GM12878 (cell line): ENCODE data around the gene TXNRD3. TPM values are rescaled to one million over a fixed set of nuclear protein-coding genes. Genes with fewer than 3 reads are reported as not detected.

Experiments
- ATAC-seq: fragments of 200-7000 bp; cut with Tn5 transposase; 3 replicates; pipeline ENCODE4 v1.9.1; 2020; ENCODE audit warnings: mild to moderate bottlenecking, moderate library complexity
- BruUV-seq: library from RNA; stranded (reverse); fragments of 400-500 nt; replicated peaks from 2 replicates; lab custom pipeline; 2021; lab: Mats Ljungman, UMichigan
- CTCF ChIA-PET: fragments of 300-600 bp; sonication (Branson Sonifier 250); formaldehyde crosslinking; extraction: SDS; loops from one replicate; lab custom pipeline; 2021; ENCODE audit warnings: inconsistent platforms; lab: Yijun Ruan, JAX
- POLR2A ChIA-PET: fragments of 350-600 bp; formaldehyde crosslinking; extraction: SDS; loops from one replicate; lab custom pipeline; 2021; ENCODE audit warnings: inconsistent platforms; lab: Charles Lee
- RAD21 ChIA-PET: fragments of 300-600 bp; sonication (Branson Sonifier 250); formaldehyde crosslinking; loops from one replicate; lab custom pipeline; 2023; ENCODE audit warnings: antibody characterized with exemption; ENCODE audit not compliant: unreplicated experiment; lab: Charles Lee
- SMC1A ChIA-PET: fragments of 300-600 bp; sonication (Branson Sonifier 250); formaldehyde crosslinking; loops from one replicate; lab custom pipeline; 2023; ENCODE audit not compliant: unreplicated experiment, uncharacterized antibody; lab: Charles Lee
- DNase-seq: peaks from one replicate; pipeline ENCODE4 v3.0.0-alpha.2; 2011; ENCODE audit warnings: low read depth, low spot score
- FAIRE-seq: peaks from 3 replicates; lab custom pipeline; 2011; peaks lifted over from hg19 to GRCh38; lab: Jason Lieb, UNC
- H2AFZ ChIP-seq: 2 replicates; pipeline ENCODE4 v1.6.0; 2011; ENCODE audit warnings: low read depth, low read length, control low read depth; ENCODE audit not compliant: control insufficient read depth
- H3K27ac ChIP-seq: 2 replicates; pipeline ENCODE4 v1.5.1; 2011; ENCODE audit warnings: control low read depth; ENCODE audit not compliant: control insufficient read depth, insufficient read depth
- H3K27me3 ChIP-seq, 2 experiments: replicated peaks in 1 of 2; 2 replicates each; pipeline versions ENCODE4 v1.6.0 to v1.6.1; 2011; ENCODE audit warnings: low read length in 1 of 2; ENCODE audit not compliant: control insufficient read depth in 2 of 2, insufficient read depth in 2 of 2
- H3K36me3 ChIP-seq, 2 experiments: 2 replicates each; pipeline ENCODE4 v1.5.1; 2011; ENCODE audit warnings: low read length in 1 of 2; ENCODE audit not compliant: control insufficient read depth in 2 of 2, insufficient read depth in 2 of 2
- H3K4me1 ChIP-seq: 2 replicates; pipeline ENCODE4 v1.6.1; 2011; ENCODE audit warnings: mild to moderate bottlenecking, low read length, moderate library complexity, mixed read lengths; ENCODE audit not compliant: control insufficient read depth, insufficient read depth
- H3K4me2 ChIP-seq: 2 replicates; pipeline ENCODE4 v1.6.0; 2011; ENCODE audit warnings: control low read depth; ENCODE audit not compliant: control insufficient read depth, insufficient read depth
- H3K4me3 ChIP-seq: fragments of 200-600 bp; sonication (generic); 2 replicates; pipeline ENCODE4 v1.5.1; 2016
- H3K79me2 ChIP-seq: 2 replicates; pipeline ENCODE4 v1.6.0; 2011; ENCODE audit warnings: low read length; ENCODE audit not compliant: control insufficient read depth, insufficient read depth
- H3K9ac ChIP-seq: 2 replicates; pipeline ENCODE4 v1.8.0; 2011; ENCODE audit warnings: low read length, control low read depth, mixed read lengths; ENCODE audit not compliant: control insufficient read depth, insufficient read depth
- H3K9me3 ChIP-seq: replicated peaks from 3 replicates; pipeline ENCODE4 v1.5.1; 2011; ENCODE audit warnings: mild to moderate bottlenecking, low read length; ENCODE audit not compliant: control insufficient read depth, insufficient read depth
- H4K20me1 ChIP-seq: 2 replicates; pipeline ENCODE4 v1.6.0; 2011; ENCODE audit not compliant: control insufficient read depth, insufficient read depth
- ATF2 ChIP-seq: IDR thresholded peaks from 2 replicates; pipeline ENCODE4 v1.6.1; 2012; ENCODE audit warnings: low read length, inconsistent platforms
- ESRRA ChIP-seq: IDR thresholded peaks from 2 replicates; pipeline ENCODE4 v1.6.1; 2012; ENCODE audit warnings: mild to moderate bottlenecking, low read length, improper control_type of control experiment
- FOXK2 ChIP-seq: fragments of 450-650 bp; IDR thresholded peaks from 2 replicates; pipeline ENCODE4 v1.6.1; 2017; ENCODE audit warnings: mild to moderate bottlenecking, moderate library complexity
- JUND ChIP-seq: IDR thresholded peaks from 2 replicates; pipeline ENCODE4 v1.6.1; 2012; ENCODE audit warnings: low read depth, mild to moderate bottlenecking, low read length, improper control_type of control experiment, moderate library complexity
- MYB ChIP-seq: fragments of 150-350 bp; IDR thresholded peaks from 2 replicates; pipeline ENCODE4 v1.6.1; 2014; ENCODE audit warnings: mild to moderate bottlenecking, low read depth, low read length, borderline replicate concordance
- NKRF ChIP-seq: fragments of 450-650 bp; conservative IDR thresholded peaks from 2 replicates; pipeline ENCODE4 v1.6.1; 2017; ENCODE audit warnings: mild to moderate bottlenecking, moderate library complexity
- PML ChIP-seq: IDR thresholded peaks from 2 replicates; pipeline ENCODE4 v1.6.1; 2012; ENCODE audit warnings: low read length, inconsistent platforms
- POLR2AphosphoS5 ChIP-seq: IDR thresholded peaks from 2 replicates; pipeline ENCODE4 v1.6.1; 2011; ENCODE audit warnings: mild to moderate bottlenecking, low read length, inconsistent platforms
- RAD21 ChIP-seq: IDR thresholded peaks from 2 replicates; pipeline ENCODE4 v1.6.1; 2011; ENCODE audit warnings: mild to moderate bottlenecking, low read depth, low read length, moderate library complexity; ENCODE audit not compliant: insufficient read depth
- USF2 ChIP-seq: IDR thresholded peaks from 2 replicates; pipeline ENCODE4 v1.6.1; 2011; ENCODE audit warnings: low read depth, low read length, improper control_type of control experiment, borderline replicate concordance
- YY1 ChIP-seq: IDR thresholded peaks from 2 replicates; pipeline ENCODE4 v1.6.1; 2011; ENCODE audit warnings: low read depth, mild to moderate bottlenecking, low read length
- ZNF687 ChIP-seq: fragments of 450-650 bp; IDR thresholded peaks from 2 replicates; pipeline ENCODE4 v1.6.1; 2017; ENCODE audit warnings: mild to moderate bottlenecking, moderate library complexity
- WGBS: methylation state at CpG from one replicate; pipeline ENCODE4 v1.1.6; 2016; ENCODE audit warnings: low lambda C conversion rate; ENCODE audit not compliant: insufficient replicate concordance, insufficient coverage; ENCODE audit errors: missing lambda C conversion rate; 5-methylcytosine and 5-hydroxymethylcytosine counted together
- in situ Hi-C: fragments of 300-500 bp; cut with MboI; formaldehyde crosslinking; loops from 9 replicates; pipeline ENCODE4 v1.14.3; 2018; ENCODE audit warnings: mixed read lengths
- intact Hi-C: fragments of 100-400 bp; cut with micrococcal nuclease; formaldehyde crosslinking; loops from one replicate; pipeline ENCODE4 v1.14.2; 2022; ENCODE audit not compliant: unreplicated experiment
- polyA plus RNA-seq, 11 experiments: library from polyadenylated mRNA; depleted of rRNA in 4 of 11; unstranded in 6 of 11; stranded (reverse) in 5 of 11; fragments of >200 nt; fragmentation: Nextera tagmentation in 4 of 11; fragmentation: Illumina TruSeq in 1 of 11; extraction: Ambion mirVana in 4 of 11; extraction: Trizol in 1 of 11; gene quantifications; 1 replicate in 1 of 11; 2 replicates in 10 of 11; pipeline versions ENCODE4 v1.2.1 to v1.2.3, GENCODE V29; 2011 to 2016; ENCODE audit warnings: inconsistent platforms in 2 of 11, missing spikeins in 2 of 11, low read depth in 1 of 11
- total RNA-seq, 4 experiments: library from RNA; depleted of rRNA in 3 of 4; stranded (reverse); fragments of >200 nt in 3 of 4; fragmentation: Illumina TruSeq in 1 of 4; extraction: Trizol in 1 of 4; gene quantifications; 2 replicates each; pipeline versions ENCODE4 v1.2.1 to v1.2.3, GENCODE V29; 2013 to 2021

Gene TXNRD3
- total and polyA plus RNA-seq, 10 of the 15 experiments (the other 5 are each of a cell fraction or from before 2014, with no cell fraction given) = not detected

- TF ChIP-seq ZNF687 (no peak), MYB (no peak)
Measured at GRCh38 chr3:126577261-126577660, 77.7 kb downstream of the TXNRD3 start (continued).

- no TSS peak for BruUV-seq
- Histone ChIP-seq H3K9ac (no peak overlapping the region), H3K79me2 (no peaks in the 10 kb centered on the region), H2AFZ (no peak overlapping the region), H3K4me1 (no peaks in the 10 kb centered on the region), H3K27me3 (peaks cover 0 to 10% of the 10 kb centered on the region in 2 experiments; a peak in 3 of 4 replicates), H3K27ac (no peak overlapping the region), H3K4me2 (no peak overlapping the region), H3K4me3 (no peak overlapping the region), H3K9me3 (no peaks in the 10 kb centered on the region), H3K36me3 (no peaks in the 10 kb centered on the region), H4K20me1 (no peaks in the 10 kb centered on the region)
- ChIA-PET SMC1A (no interaction called here), POLR2A (no interaction called here), RAD21 (no interaction called here), CTCF (no interaction called here)
- no peak for DNase-seq
- FAIRE-seq = no peak
- no peak for ATAC-seq
- intact Hi-C loops = no loop called here
- WGBS = 47% methylated on average over 15 of the region's 15 CpGs
- in situ Hi-C loops = no loop called here
- TF ChIP-seq POLR2AphosphoS5 = no peak
- TF ChIP-seq JUND = no peak
- no peak for TF ChIP-seq USF2
- no peak for TF ChIP-seq FOXK2
- TF ChIP-seq PML = no peak
- TF ChIP-seq ATF2 = no peak
- TF ChIP-seq YY1 = no peak
- no peak for TF ChIP-seq RAD21
- no peak for TF ChIP-seq NKRF
- TF ChIP-seq ESRRA = no peak
Measured at GRCh38 chr3:126573492-126574117, 81.3 kb downstream of the TXNRD3 start.
